ENCODE data around the gene ZNF865. TPM values are rescaled to one million over a fixed set of nuclear protein-coding genes. Genes with fewer than 3 reads are reported as not detected.

ZNF865 gene
- total RNA-seq, 1 experiment from 2014 or later = 16.2 TPM

- no peak overlapping the region for H3K27ac ChIP-seq (ENCODE audit: low read depth, low read length)
- DNase-seq (ENCODE audit: low read depth, low spot score) (no peak), ATAC-seq (no peak)
- H3K9me2 ChIP-seq (ENCODE audit: insufficient read depth) = no peaks in the 10 kb centered on the region
- no peak overlapping the region for H3K9ac ChIP-seq (ENCODE audit: low read length)
- TF ChIP-seq EZH2 (IDR thresholded peaks at IDR 0.05) = no peak
- H3K4me1 ChIP-seq (ENCODE audit: control insufficient read depth in 1 of 2, insufficient read depth in 2 of 2, low read length in 2 of 2) = peaks cover 6 to 12% of the 10 kb centered on the region in 2 experiments; a peak in 3 of 4 replicates
- no peak overlapping the region for H3K4me2 ChIP-seq (ENCODE audit: low read length)
- BruUV-seq (replicated peaks) = no TSS peak
- H3K9me3 ChIP-seq (ENCODE audit: control insufficient read depth in 1 of 2, insufficient read depth in 1 of 2, low read depth in 1 of 2, low read length in 2 of 2) = no peaks in the 10 kb centered on the region
- H2AFZ ChIP-seq (ENCODE audit: low read depth, low read length, poor library complexity, severe bottlenecking) = no peak overlapping the region
- ChIA-PET RAD21 (ENCODE audit: low non-redundant PET in 1 of 2, low total read pairs in 2 of 2, uncharacterized antibody in 2 of 2, unreplicated experiment in 2 of 2) (no interaction called here), POLR2A (no interaction called here), CTCF (no interaction called here)
- H3K4me3 ChIP-seq (replicated peaks in 1 of 2; ENCODE audit: low read depth in 1 of 2, low read length in 2 of 2) = no peak overlapping the region
- intact Hi-C loops (cut with micrococcal nuclease) = no loop called here
- no peaks in the 10 kb centered on the region for H4K20me1 ChIP-seq (ENCODE audit: insufficient read depth)
- H3K27me3 ChIP-seq (ENCODE audit: insufficient read depth, low read length) = no peaks in the 10 kb centered on the region
- H3K79me2 ChIP-seq (ENCODE audit: insufficient read depth, low read length) = peaks cover 6% of the 10 kb centered on the region
- H3K36me3 ChIP-seq (ENCODE audit: control insufficient read depth in 1 of 2, insufficient read depth in 2 of 2, low read length in 2 of 2) = peaks cover 6% of the 10 kb centered on the region in 2 experiments; a peak in 3 of 4 replicates
These were observed 44.7 kb downstream of the ZNF865 start for GRCh38 chr19:55650126-55650557.

- peaks cover 6 to 10% of the 10 kb centered on the region in 2 experiments; a peak in 3 of 4 replicates for H3K4me1 ChIP-seq (ENCODE audit: control insufficient read depth in 1 of 2, insufficient read depth in 2 of 2, low read length in 2 of 2)
- peaks cover under 1% of the 10 kb centered on the region in 2 experiments; a peak in 2 of 4 replicates for H3K36me3 ChIP-seq (ENCODE audit: control insufficient read depth in 1 of 2, insufficient read depth in 2 of 2, low read length in 2 of 2)
- no peak overlapping the region for H3K4me3 ChIP-seq (replicated peaks in 1 of 2; ENCODE audit: low read depth in 1 of 2, low read length in 2 of 2)
- no peak overlapping the region for H3K4me2 ChIP-seq (ENCODE audit: low read length)
- no peak overlapping the region for H3K27ac ChIP-seq (ENCODE audit: low read depth, low read length)
- no TSS peak for BruUV-seq (replicated peaks)
- H3K27me3 ChIP-seq (ENCODE audit: insufficient read depth, low read length) = no peaks in the 10 kb centered on the region
- H4K20me1 ChIP-seq (ENCODE audit: insufficient read depth) = no peaks in the 10 kb centered on the region
- H3K9me3 ChIP-seq (ENCODE audit: control insufficient read depth in 1 of 2, insufficient read depth in 1 of 2, low read depth in 1 of 2, low read length in 2 of 2) = no peaks in the 10 kb centered on the region
- POLR2A ChIA-PET = no interaction called here
- no peaks in the 10 kb centered on the region for H3K9me2 ChIP-seq (ENCODE audit: insufficient read depth)
- no peak for ATAC-seq
- H2AFZ ChIP-seq (ENCODE audit: low read depth, low read length, poor library complexity, severe bottlenecking) = no peak overlapping the region
- intact Hi-C loops (cut with micrococcal nuclease) = no loop called here
- no peak for DNase-seq (ENCODE audit: low read depth, low spot score)
- CTCF ChIA-PET = no interaction called here
- RAD21 ChIA-PET (ENCODE audit: low non-redundant PET in 1 of 2, low total read pairs in 2 of 2, uncharacterized antibody in 2 of 2, unreplicated experiment in 2 of 2) = no interaction called here
- no peak overlapping the region for H3K9ac ChIP-seq (ENCODE audit: low read length)
- H3K79me2 ChIP-seq (ENCODE audit: insufficient read depth, low read length) = peaks cover 6% of the 10 kb centered on the region
- TF ChIP-seq ELF1 (IDR thresholded peaks at IDR 0.05; ENCODE audit: borderline replicate concordance, low read depth) (no peak), SIN3A (IDR thresholded peaks at IDR 0.05; ENCODE audit: low read depth) (no peak), CTCF (IDR thresholded peaks at IDR 0.05 in 2 of 3, conservative IDR thresholded peaks at IDR 0.05 in 1 of 3; ENCODE audit: borderline replicate concordance in 1 of 3, insufficient read depth in 1 of 3, low read depth in 2 of 3, low read length in 2 of 3) (no peak), POLR2A (IDR thresholded peaks at IDR 0.05; ENCODE audit: borderline replicate concordance, extremely low read depth, insufficient read depth, insufficient read length) (no peak), CEBPB (IDR thresholded peaks at IDR 0.05; ENCODE audit: low read depth) (no peak), ZNF274 (IDR thresholded peaks at IDR 0.05; ENCODE audit: low read depth, low read length) (no peak), SRF (IDR thresholded peaks at IDR 0.05; ENCODE audit: low read depth) (no peak), TCF7L2 (IDR thresholded peaks at IDR 0.05; ENCODE audit: borderline replicate concordance, extremely low read depth, insufficient read depth, insufficient read length) (no peak), FOSL1 (IDR thresholded peaks at IDR 0.05; ENCODE audit: low read depth) (no peak), MAX (IDR thresholded peaks at IDR 0.05) (no peak), EGR1 (IDR thresholded peaks at IDR 0.05; ENCODE audit: low read depth) (no peak), EZH2phosphoT487 (IDR thresholded peaks at IDR 0.05; ENCODE audit: borderline replicate concordance) (no peak), JUND (IDR thresholded peaks at IDR 0.05) (no peak), ZFX (IDR thresholded peaks at IDR 0.05) (no peak)
- TF ChIP-seq, protein P1, sequence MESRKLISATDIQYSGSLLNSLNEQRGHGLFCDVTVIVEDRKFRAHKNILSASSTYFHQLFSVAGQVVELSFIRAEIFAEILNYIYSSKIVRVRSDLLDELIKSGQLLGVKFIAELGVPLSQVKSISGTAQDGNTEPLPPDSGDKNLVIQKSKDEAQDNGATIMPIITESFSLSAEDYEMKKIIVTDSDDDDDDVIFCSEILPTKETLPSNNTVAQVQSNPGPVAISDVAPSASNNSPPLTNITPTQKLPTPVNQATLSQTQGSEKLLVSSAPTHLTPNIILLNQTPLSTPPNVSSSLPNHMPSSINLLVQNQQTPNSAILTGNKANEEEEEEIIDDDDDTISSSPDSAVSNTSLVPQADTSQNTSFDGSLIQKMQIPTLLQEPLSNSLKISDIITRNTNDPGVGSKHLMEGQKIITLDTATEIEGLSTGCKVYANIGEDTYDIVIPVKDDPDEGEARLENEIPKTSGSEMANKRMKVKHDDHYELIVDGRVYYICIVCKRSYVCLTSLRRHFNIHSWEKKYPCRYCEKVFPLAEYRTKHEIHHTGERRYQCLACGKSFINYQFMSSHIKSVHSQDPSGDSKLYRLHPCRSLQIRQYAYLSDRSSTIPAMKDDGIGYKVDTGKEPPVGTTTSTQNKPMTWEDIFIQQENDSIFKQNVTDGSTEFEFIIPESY (IDR thresholded peaks at IDR 0.05; ENCODE audit: extremely low read depth, insufficient replicate concordance, low read length) = no peak
These were observed 45.3 kb downstream of the ZNF865 start for GRCh38 chr19:55650602-55651230.
